ENCODE measurements around the gene TMEM255B.

Gene TMEM255B

DNA sequence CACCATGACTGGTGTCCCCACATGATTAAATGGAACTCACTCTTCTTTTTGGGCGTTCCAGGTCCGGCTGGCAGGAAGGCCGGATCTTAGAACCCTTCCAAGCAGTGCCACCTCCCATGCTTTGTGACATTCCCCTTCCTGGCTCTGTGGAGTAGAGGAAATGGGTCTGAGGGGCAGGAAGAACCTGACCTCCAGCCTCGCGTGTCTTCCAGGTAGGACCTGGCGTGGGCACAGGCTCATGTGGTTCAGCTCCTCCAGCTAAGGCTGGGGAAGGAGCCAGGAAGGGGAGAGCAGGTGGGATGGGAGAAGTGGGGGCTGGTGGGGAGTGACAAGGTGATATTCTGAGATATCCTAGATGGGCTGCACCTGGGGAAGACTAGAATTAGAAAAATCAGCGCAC lies 2.1 kb downstream of the TMEM255B start:
- TF ChIP-seq, protein P1, sequence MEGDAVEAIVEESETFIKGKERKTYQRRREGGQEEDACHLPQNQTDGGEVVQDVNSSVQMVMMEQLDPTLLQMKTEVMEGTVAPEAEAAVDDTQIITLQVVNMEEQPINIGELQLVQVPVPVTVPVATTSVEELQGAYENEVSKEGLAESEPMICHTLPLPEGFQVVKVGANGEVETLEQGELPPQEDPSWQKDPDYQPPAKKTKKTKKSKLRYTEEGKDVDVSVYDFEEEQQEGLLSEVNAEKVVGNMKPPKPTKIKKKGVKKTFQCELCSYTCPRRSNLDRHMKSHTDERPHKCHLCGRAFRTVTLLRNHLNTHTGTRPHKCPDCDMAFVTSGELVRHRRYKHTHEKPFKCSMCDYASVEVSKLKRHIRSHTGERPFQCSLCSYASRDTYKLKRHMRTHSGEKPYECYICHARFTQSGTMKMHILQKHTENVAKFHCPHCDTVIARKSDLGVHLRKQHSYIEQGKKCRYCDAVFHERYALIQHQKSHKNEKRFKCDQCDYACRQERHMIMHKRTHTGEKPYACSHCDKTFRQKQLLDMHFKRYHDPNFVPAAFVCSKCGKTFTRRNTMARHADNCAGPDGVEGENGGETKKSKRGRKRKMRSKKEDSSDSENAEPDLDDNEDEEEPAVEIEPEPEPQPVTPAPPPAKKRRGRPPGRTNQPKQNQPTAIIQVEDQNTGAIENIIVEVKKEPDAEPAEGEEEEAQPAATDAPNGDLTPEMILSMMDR (IDR thresholded peaks at IDR 0.05; ENCODE audit: borderline replicate concordance, insufficient read depth, low read depth, low read length), result no peak
- H3K4me3 ChIP-seq (ENCODE audit: low read depth, low read length), result no peak overlapping the region

DNA sequence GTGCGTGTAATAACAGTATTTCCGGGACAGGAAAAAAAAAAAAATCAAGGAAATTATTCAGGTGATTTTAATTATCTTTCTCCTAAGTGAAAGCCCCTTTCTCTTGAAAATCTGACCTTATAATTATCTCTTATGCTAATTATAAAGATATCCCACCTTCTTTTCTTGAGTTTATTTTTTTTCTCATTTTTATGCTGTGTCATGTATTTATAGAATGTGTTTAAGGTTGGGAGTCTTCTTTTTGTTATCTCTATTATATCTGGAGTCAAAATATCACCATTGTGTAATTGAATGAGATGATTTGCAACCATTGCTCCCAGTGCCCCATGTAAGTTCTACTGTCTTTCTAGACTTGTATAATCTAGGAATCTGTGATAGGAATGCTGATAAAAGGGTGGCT lies 3.0 kb downstream of the TMEM255B start:
- TF ChIP-seq, protein P1 (IDR thresholded peaks at IDR 0.05; ENCODE audit: borderline replicate concordance, insufficient read depth, low read depth, low read length), result no peak
- no peak overlapping the region for H3K4me3 ChIP-seq (ENCODE audit: low read depth, low read length)

DNA sequence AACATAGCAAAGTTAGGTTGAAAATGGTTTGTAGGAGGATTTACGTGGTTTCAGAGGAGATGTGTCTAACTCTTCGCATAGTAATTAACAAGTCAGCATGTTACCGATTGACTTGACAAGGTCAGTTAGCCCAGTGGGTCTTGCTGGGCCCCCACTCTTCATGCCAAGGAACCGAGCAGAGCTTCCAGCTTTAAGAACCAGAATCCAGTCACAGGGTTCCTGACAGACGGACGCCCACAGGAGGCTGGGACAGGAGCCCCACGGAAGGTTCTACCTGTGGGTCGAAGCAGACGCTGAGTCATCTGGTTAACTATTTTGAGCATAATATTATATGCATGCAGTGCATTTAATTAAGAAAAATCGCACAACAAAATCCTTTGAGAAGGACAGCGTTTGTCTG lies 3.5 kb downstream of the TMEM255B start:
- TF ChIP-seq, protein P1 (IDR thresholded peaks at IDR 0.05; ENCODE audit: borderline replicate concordance, insufficient read depth, low read depth, low read length), result no peak
- no peak overlapping the region for H3K4me3 ChIP-seq (ENCODE audit: low read depth, low read length)

DNA sequence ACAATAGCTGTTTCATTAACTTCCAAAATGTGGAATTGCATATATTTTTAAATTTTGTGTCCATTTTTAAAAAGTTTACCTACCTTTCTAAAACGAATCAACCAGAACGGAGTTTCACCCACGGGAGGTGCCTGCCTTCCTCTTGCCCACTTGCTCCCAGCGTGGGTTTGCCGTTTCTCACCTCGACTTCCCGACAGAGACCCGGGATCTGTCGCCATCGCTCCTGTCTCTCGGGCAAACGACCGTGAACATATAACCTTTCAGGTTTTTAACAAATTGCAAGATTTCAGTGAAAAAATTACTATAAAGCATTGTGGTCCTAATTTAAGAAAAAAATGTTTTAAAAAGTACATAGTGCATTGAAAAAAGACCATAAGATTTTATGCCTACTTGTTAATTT lies 4.2 kb downstream of the TMEM255B start:
- TF ChIP-seq, protein P1 (IDR thresholded peaks at IDR 0.05; ENCODE audit: borderline replicate concordance, insufficient read depth, low read depth, low read length), result no peak

DNA sequence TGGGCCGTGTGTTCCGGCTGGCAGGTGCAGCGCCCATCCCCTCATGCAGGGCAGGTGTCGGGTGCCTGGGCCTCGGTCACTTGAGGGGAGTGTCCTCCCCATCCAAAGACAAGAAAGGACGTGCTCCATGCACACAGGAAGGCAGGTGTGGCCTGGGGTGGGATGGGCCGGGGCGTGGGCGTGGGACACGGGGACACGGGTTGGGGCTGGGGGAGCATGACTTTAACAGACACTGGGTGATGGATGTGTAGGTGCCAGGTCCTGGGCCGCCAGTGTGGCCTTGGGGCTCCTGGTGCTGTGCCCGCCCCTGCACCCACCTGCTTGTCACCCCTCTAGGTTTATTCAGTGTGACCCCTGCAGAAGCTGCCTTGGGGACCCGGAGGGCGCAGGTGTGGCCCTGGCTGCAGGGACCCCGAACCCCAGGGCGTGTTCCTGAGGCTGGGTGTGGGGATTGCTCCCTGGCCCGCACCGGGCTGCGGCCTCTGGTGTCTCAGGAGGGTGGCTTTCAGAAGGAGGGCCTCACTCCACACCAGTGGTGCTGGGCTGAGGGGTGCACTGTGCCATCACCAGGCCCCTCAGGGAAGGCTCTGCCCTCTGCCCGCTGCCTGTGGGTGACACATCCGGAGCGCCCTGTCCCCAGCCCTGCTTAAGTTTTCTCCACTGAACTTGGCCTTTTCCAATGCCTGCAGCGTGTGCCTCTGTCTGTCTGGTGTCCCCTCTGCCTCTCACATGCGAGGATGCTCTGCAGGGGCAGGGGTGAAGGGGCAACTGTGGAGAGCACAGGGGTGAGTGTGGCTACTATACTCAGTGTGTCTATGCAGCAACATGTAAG lies 5.2 kb downstream of the TMEM255B start:
- TF ChIP-seq, protein P1 (IDR thresholded peaks at IDR 0.05; ENCODE audit: borderline replicate concordance, insufficient read depth, low read depth, low read length), result no peak
- no peak overlapping the region for H3K4me3 ChIP-seq (ENCODE audit: low read depth, low read length)

More for the DNA sequence above, 4.2 kb downstream of the TMEM255B start:
- H3K4me3 ChIP-seq (ENCODE audit: low read depth, low read length), result no peak overlapping the region

DNA sequence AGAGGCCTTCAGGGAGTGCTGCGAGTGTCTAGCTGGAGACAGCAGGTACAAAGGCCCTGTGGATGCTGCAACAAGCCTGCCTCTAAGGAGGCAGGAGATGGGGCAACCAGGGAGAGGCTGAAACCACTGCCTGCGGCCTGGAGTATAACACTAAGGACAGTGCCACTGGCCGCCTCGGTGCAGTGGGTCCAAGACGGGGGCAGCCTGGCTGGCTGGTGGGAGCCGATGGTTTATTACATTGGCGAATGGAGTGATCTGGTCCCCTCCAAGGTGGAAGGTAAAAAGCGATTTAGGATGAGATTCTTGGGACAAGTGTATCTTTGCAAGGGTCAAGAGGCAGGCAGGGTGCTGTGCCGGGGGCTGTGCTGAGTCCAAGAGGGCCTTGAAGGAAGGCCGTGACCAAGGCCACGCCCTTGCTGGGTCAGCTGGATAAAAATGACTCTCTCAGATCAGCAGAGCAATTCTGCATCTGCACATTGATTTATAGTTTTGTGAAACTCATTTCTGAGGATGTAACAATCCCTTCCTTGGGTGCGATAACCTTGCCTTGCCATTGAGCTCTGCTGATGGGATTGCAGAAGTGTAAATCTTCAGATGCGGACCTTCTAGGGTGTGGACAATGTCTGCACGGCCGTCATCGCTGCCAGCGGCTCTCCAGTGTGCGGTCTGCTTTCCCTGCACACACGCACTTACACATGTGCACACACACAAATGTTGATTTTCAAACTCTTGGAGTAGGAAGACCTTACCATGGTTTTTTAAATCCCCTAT lies 6.0 kb downstream of the TMEM255B start:
- TF ChIP-seq, protein P1 (IDR thresholded peaks at IDR 0.05; ENCODE audit: borderline replicate concordance, insufficient read depth, low read depth, low read length), result no peak
- H3K4me3 ChIP-seq (ENCODE audit: low read depth, low read length), result no peak overlapping the region
